ENCODE results near the gene GAL3ST2.

The GAL3ST2 gene

DNA sequence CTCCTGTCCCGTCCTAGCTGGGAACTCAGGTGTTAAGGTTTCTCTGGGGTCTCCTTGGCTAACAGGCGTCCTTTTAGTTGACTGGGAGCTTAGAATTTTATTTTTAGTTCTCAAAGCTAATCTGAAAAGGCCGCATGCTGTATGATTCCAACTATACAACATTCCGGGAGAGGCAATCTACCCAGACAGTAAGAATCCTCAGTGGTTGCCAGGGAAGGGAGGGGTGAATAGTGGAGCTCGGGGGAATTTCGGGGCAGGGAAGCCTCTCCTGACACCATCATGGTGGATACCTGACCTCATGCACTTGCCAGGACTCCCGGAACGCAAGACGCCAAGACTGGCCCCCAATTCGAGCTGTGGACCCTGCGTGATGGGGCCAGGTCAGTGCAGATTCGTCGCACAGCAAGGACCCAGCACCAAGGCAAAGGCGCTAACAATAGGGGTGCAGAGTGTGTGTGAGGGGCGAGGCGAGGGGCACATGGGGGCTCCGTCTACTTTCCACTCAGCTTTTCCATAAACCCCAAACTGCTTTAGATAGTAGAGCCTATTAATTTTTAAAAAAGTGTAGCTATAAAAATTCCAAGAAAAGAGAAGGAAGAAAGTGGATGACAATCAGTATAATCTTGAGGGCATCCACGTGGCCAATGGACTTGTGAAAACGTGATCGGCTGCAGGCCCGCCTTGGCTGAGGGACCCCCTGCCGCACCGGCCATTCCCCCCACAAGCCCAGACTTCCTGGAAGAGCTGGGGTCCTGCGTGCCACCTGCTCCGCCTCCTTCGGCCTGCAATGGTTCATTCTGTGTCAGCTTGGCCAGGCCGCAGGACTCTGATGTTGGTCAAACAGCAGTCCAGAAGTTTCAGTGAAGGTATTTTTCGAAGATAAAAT lies 64.8 kb downstream of the GAL3ST2 start:
- Histone ChIP-seq H3K79me2 (ENCODE audit: insufficient read depth, low read length) (no peaks in the 10 kb centered on the region), H3K27ac (ENCODE audit: low read length) (no peak overlapping the region), H2AFZ (ENCODE audit: low read depth, low read length) (no peak overlapping the region), H3K27me3 (ENCODE audit: insufficient read depth, low read length, poor library complexity) (peaks cover 16% of the 10 kb centered on the region), H3K9ac (ENCODE audit: low read depth, low read length) (no peak overlapping the region), H3K4me3 (ENCODE audit: low read depth in 1 of 2, low read length in 2 of 2) (no peak overlapping the region), H3K9me3 (ENCODE audit: insufficient read depth, low read length, severe bottlenecking) (no peaks in the 10 kb centered on the region), H3K4me1 (ENCODE audit: insufficient read depth, low read length) (no peaks in the 10 kb centered on the region), H3K4me2 (ENCODE audit: insufficient read depth, low read length) (no peak overlapping the region), H3K36me3 (ENCODE audit: insufficient read depth, low read length) (no peaks in the 10 kb centered on the region), H4K20me1 (ENCODE audit: insufficient read depth, low read length) (no peaks in the 10 kb centered on the region)
- no peak for DNase-seq
- TF ChIP-seq, protein P1, sequence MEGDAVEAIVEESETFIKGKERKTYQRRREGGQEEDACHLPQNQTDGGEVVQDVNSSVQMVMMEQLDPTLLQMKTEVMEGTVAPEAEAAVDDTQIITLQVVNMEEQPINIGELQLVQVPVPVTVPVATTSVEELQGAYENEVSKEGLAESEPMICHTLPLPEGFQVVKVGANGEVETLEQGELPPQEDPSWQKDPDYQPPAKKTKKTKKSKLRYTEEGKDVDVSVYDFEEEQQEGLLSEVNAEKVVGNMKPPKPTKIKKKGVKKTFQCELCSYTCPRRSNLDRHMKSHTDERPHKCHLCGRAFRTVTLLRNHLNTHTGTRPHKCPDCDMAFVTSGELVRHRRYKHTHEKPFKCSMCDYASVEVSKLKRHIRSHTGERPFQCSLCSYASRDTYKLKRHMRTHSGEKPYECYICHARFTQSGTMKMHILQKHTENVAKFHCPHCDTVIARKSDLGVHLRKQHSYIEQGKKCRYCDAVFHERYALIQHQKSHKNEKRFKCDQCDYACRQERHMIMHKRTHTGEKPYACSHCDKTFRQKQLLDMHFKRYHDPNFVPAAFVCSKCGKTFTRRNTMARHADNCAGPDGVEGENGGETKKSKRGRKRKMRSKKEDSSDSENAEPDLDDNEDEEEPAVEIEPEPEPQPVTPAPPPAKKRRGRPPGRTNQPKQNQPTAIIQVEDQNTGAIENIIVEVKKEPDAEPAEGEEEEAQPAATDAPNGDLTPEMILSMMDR (IDR thresholded peaks at IDR 0.05; ENCODE audit: borderline replicate concordance, extremely low read depth, low read length, poor library complexity, severe bottlenecking), result no peak
- no peak for TF ChIP-seq EZH2 (IDR thresholded peaks at IDR 0.05; ENCODE audit: borderline replicate concordance, low read depth, low read length, severe bottlenecking)
- no peak for ATAC-seq (ENCODE audit: insufficient read depth, low read depth)

DNA sequence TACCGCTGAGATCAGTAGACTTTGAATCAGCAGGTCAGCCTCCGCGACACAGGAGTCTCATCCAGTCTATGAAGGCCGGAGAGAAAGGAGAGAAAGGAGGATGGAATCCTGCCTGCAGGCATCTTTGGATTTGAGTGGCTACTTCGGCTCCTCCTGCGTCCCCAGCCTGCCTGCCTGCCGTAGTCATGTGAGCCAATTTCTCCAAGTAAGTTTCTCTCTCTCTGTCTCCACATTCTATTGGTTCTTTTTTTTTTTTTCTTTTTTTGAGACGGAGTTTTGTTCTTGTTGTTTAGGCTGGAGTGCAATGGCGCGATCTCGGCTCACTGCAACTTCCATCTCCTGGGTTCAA lies 65.4 kb downstream of the GAL3ST2 start:
- no peak for TF ChIP-seq EZH2 (IDR thresholded peaks at IDR 0.05; ENCODE audit: borderline replicate concordance, low read depth, low read length, severe bottlenecking)
- TF ChIP-seq, protein P1 (IDR thresholded peaks at IDR 0.05; ENCODE audit: borderline replicate concordance, extremely low read depth, low read length, poor library complexity, severe bottlenecking), result no peak
- H3K36me3 ChIP-seq (ENCODE audit: insufficient read depth, low read length), result no peaks in the 10 kb centered on the region
- ATAC-seq (ENCODE audit: insufficient read depth, low read depth) (no peak), DNase-seq (no peak)
- peaks cover 16% of the 10 kb centered on the region for H3K27me3 ChIP-seq (ENCODE audit: insufficient read depth, low read length, poor library complexity)
- H3K4me3 ChIP-seq (ENCODE audit: low read depth in 1 of 2, low read length in 2 of 2), result no peak overlapping the region
- H3K27ac ChIP-seq (ENCODE audit: low read length), result no peak overlapping the region
- H3K4me2 ChIP-seq (ENCODE audit: insufficient read depth, low read length), result no peak overlapping the region
- no peak overlapping the region for H3K9ac ChIP-seq (ENCODE audit: low read depth, low read length)
- H2AFZ ChIP-seq (ENCODE audit: low read depth, low read length), result no peak overlapping the region
- no peaks in the 10 kb centered on the region for H3K79me2 ChIP-seq (ENCODE audit: insufficient read depth, low read length)
- no peaks in the 10 kb centered on the region for H3K4me1 ChIP-seq (ENCODE audit: insufficient read depth, low read length)
- no peaks in the 10 kb centered on the region for H4K20me1 ChIP-seq (ENCODE audit: insufficient read depth, low read length)
- no peaks in the 10 kb centered on the region for H3K9me3 ChIP-seq (ENCODE audit: insufficient read depth, low read length, severe bottlenecking)

DNA sequence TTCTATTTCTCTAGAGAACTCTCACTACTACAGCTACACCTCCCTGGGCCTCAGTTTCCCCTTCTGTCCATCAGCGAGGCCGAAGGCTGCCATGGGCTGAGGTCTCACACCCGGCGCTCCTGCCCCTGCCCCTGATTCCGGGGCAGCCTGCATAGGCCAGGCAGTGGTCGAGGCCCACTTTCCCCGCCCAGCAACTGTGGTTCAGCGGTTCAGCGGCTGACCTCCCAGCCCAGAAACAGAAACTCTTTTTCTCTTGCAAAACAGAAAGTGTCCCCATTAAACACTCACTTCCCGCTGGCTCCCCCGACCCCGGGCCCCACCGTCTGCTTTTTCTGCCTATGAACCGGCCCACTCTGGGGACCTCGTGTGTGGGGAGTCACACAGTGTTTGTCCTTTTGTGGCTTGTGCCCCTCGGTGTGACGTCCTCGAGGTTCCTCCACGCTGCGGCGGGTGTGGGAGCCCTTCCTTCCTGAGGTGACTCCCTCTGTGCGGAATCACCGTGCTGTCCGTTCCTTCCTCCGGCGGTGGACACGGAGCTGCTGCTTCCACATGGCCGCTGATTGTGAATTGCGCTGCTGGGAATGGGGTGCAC lies 66.1 kb downstream of the GAL3ST2 start:
- ATAC-seq (ENCODE audit: insufficient read depth, low read depth), result peak; percentile 31; the same call in 1 of the 3 replicates
- Histone ChIP-seq H3K27me3 (ENCODE audit: insufficient read depth, low read length, poor library complexity) (peaks cover 11% of the 10 kb centered on the region), H3K4me1 (ENCODE audit: insufficient read depth, low read length) (no peaks in the 10 kb centered on the region), H3K4me3 (ENCODE audit: low read depth in 1 of 2, low read length in 2 of 2) (no peak overlapping the region), H3K27ac (ENCODE audit: low read length) (no peak overlapping the region), H4K20me1 (ENCODE audit: insufficient read depth, low read length) (no peaks in the 10 kb centered on the region), H3K9ac (ENCODE audit: low read depth, low read length) (no peak overlapping the region), H3K4me2 (ENCODE audit: insufficient read depth, low read length) (no peak overlapping the region), H3K79me2 (ENCODE audit: insufficient read depth, low read length) (no peaks in the 10 kb centered on the region), H3K9me3 (ENCODE audit: insufficient read depth, low read length, severe bottlenecking) (no peaks in the 10 kb centered on the region), H2AFZ (ENCODE audit: low read depth, low read length) (no peak overlapping the region), H3K36me3 (ENCODE audit: insufficient read depth, low read length) (no peaks in the 10 kb centered on the region)
- no peak for DNase-seq
- TF ChIP-seq EZH2 (IDR thresholded peaks at IDR 0.05; ENCODE audit: borderline replicate concordance, low read depth, low read length, severe bottlenecking), result no peak
- TF ChIP-seq, protein P1 (IDR thresholded peaks at IDR 0.05; ENCODE audit: borderline replicate concordance, extremely low read depth, low read length, poor library complexity, severe bottlenecking), result no peak
